NK-92 (cell line): ENCODE data around the gene SRCIN1.

Source experiments
- DNase-seq: peaks from one replicate; lab custom pipeline; 2025; ENCODE audit not compliant: unreplicated experiment; lab: John Stamatoyannopoulos, UW

Gene SRCIN1

DNA sequence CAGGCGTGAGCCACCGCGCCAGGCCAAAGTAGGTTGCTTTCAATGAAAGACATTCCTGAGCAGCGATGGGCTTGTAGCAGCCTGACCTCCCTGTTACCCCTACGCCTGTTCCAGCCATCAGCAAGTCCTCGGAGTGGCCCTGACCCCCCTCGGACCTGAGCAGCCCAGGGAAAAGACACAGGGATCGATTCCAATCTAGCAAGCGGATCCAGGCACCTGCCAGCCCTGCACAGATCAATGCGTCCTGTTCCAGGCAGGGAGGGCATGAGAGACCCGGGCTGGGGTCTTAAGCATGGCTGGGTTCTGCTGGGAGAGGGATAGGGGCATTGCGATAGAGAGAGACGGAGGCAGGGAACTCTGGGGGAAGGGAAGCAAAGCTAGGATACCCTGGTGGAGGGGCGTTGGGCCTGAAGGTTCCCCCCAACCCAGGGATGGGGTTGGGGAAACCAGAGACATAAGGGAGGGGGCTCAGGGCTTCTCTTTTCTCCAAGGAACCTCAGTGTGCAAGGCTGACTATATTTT, 21.9 kb downstream of the SRCIN1 start:
- no peak for DNase-seq

- DNase-seq = no peak
These were observed 22.6 kb downstream of the SRCIN1 start for GRCh38 chr17:38583176-38583575.

GRCh38 chr17:38582069-38582468, 23.7 kb downstream of the SRCIN1 start:
- no peak for DNase-seq

DNA sequence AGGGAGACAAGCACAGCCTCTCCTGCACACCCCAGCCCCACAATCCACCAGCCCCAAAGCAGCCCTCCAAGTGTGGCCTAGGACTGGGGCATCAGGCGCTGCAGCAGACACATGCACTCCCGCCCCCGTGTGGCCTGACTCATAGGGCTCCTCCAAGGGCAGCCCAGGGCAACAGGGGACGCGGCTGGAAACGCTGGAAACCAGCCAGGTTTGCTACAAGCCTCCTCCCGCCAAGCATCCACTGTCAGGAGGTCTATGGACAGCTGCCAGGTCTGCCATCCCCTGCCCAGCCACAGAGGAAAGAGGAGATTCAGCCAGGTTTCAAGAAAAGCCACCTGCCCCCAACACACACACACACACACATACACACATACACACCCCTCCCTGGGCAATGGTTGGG, 25.8 kb downstream of the SRCIN1 start:
- no peak for DNase-seq

DNA sequence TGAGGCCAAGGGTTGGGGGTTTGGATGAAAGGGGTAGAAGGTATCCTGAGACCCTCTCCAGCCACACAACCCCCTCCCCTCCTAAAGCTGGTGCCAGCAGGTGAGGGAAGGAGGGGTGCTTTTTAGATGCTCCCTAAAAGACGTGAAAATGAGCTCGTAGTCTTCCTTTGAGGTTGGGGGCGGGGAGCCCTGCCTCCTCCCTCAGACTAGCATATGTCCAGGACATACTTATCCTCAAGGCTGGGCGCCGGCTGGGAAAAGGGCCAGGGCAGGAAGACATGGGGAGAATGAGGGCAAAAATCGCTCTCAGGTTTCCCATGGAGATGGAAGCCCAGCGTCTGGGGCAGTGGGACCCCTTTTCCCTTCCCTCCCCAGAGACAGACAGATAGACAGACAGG, 26.7 kb downstream of the SRCIN1 start:
- DNase-seq = no peak

GRCh38 chr17:38578229-38579082, 27.3 kb downstream of the SRCIN1 start:
- DNase-seq = no peak

DNA sequence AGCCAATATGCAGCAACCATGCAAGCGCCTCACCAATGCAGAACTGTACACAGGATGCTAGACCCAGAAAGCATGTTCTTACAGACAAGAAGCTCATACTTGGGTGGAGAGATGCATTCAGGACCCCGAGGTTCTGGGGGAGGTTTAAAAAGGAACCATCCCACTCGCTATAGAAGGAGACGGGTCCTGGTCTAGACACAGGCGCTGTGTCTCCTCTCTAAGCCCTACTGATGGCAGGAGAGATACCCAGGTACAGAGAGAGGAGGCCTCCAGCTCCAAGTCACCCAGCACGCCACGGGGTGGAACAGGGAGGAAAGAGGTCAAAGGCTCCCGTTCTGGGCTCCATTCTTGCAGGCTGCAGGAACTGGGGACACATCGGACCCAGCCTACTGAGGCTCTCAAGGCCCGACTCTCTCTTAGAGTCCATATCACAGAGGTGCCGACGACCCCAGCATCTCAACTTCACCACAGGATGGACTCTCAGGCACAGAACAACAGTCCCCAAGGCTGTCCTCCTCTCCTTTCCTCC, 28.0 kb downstream of the SRCIN1 start:
- no peak for DNase-seq

DNA sequence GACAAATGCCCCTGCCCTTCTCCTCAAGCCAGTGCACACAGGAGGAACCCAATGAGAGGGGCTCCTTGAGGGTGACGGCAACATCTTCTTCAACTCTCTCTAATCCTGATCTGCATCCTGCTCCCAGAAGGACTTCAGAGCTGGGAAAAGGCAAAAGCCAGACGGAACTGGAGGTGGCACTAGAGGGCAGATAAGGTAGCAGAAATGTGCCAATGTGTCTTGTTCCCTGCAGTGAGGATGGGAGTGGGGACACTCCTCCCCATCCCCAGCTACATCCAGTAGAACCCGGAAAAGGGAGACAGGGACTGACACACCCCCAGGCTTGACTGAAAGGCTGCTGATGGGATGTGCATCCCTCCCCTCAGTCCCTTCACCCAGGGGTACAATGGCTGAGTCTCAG, 28.5 kb downstream of the SRCIN1 start:
- DNase-seq = no peak

DNA sequence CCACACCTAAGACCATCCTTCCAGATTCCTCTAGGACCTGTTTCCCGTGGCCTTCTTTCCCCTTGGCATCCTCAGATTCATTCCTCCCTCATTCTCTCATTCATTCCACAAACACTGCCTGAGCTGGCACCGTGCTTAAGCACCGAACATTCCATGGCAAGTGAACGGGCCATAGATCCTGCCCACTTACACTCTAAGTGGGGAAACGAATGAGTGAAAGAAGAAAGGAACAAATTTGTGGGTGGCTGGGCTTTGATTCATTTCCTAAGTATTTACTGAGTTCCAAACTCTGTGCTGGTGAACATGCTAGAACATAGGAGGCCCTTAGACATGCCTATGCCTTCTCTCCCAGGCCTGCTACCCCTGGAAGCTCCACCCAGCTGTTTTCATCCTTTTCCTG, 30.0 kb downstream of the SRCIN1 start:
- no peak for DNase-seq

DNA sequence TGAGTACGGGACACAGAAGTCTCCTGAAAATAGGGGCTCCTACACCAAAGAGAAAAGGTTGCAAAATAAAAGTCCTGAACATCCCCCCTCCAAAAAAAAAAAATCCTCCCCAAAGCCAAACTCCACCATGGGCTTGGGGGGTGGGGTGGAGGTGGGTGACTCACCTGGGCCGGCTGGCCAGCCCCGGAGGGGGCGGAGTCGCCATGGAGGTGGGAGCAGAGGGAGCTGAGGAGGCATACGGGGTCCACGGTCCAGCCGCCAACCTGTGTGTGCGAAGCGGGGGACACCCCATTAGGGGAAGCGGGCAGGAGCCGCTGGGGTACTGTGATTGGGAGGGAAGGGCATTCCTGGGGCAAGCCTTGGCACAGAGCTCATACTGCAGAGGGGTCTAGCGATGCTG, 31.0 kb downstream of the SRCIN1 start:
- DNase-seq = no peak

DNA sequence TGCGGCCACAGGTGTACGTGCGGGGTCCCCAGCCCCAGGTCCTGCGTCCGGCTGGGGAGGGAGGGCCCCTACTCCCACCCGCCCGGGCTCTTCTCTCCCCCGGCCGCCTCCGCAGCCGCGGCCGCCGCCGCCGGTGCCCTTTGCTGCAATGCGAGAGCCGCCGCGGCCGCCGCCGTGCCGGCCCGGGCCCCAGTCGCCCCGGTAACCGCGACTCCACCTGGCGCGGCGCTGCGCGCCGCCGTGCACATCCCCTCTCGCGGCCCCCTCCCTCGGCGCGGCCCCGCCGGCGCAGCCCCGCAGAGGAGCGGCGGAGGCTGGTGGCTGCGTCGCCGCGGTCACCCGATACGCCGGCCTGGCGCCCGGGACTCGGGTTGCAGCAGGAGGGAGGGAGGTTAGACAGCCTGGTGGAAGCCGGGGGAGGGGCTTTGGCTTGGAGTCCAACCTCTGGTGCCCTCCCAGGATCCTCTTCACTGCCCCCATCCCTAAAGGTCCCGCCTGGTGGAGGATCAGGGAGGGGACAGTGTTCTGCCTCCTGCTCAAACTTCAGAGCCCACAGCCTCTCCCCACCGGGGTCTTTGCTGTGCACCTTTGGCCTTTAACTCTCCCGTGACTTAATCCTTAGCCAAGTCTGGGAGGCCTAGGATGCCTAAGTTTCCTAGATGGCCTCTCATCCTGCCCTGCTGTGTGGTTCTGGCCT, 32.9 kb downstream of the SRCIN1 start:
- DNase-seq = no peak

DNA sequence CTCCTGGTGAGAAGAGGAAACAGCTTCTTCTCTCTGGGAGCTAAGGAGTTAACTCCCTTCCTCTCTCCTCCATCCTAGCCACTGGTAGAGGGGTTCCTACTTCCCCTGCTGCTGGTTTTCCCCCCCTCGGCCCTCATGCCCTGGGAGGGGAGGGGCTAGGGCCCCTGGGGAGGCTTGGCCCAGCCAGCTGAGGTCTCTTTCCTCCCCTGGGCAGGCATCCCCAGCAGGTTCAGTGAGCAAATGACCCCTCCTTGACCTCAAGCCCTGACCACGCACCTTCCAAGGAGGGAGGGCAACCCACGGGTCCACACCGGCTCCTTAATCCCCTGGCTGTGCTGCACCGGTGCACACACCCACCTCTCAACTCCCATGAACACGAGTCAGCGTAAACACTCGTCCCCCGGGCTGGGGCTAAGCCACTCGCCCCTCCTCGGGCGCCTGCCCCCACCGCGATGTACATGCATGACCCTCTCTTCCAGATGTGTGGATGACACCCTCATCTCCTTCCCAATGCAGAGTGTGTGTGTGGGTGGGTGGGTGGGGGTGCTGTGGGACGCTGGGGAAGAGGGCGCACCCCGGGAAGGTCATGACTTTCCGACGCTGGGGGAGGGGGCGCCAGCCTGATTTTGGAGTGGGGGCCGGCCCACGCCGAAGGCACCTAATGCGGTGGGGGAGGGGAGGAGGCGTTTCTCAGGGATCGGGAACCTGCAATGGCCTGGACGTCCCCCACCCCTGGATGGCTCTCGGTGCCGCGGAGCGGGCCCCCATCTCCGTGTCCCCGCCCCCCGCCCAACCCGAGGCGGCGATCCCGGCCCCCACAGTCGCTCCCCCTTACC, 33.7 kb downstream of the SRCIN1 start:
- DNase-seq = no peak

GRCh38 chr17:38569701-38570512, 35.8 kb downstream of the SRCIN1 start:
- DNase-seq = no peak

DNA sequence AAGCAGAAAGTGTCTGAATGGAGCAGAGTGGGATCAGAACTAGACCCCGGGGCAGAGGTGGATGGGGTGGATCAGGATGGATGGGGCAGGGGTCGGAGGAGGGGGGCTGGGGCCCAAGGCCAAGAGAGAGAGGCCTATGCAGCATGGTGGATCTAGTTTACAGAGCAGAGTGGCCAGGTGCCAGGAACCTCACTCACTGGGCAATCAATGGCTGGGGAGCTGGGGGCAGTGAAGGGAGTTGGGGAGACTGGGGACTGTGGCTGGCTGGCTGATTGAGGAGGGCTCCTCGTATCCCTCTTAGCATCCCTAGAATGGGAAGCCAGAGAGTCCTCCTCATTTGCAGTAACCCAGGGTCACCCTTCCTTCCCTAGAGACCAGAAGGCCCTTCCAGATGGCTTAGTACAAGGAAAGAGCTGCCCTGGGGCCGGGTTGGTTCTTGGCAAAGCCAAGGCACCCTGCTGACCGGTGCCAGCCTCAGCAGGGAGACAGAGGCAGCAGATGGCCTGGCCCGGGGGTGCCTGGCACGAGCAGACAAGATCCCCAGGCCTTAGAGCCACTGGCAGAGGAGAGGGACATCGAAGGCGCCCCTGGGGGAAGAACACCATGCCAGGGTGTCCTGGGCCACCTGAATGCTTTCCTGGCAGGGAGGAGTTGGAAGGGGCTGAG, 36.8 kb downstream of the SRCIN1 start:
- DNase-seq = no peak

DNA sequence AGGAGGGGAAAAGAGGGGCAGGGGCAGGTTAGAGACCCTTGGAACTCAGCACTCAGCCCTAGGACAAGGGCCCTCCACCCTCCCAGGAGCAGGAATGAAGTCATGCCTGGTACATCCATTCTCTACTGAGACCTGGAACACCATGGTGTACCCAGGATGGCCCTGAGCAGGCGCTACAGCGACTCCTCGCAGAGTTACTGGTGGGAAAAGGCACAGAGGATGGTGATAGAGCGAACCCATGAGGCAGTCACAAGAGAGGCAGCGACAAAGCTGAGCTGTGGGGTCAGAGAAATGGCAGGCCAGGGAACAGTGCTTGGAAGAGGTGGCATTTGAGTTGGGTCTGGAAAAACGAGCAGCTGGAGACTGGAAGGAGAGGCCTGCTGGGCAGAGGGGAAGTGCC, 37.5 kb downstream of the SRCIN1 start:
- DNase-seq = no peak

GRCh38 chr17:38567350-38567749, 38.4 kb downstream of the SRCIN1 start:
- DNase-seq = no peak

GRCh38 chr17:38566666-38567031, 39.1 kb downstream of the SRCIN1 start:
- DNase-seq = no peak

DNA sequence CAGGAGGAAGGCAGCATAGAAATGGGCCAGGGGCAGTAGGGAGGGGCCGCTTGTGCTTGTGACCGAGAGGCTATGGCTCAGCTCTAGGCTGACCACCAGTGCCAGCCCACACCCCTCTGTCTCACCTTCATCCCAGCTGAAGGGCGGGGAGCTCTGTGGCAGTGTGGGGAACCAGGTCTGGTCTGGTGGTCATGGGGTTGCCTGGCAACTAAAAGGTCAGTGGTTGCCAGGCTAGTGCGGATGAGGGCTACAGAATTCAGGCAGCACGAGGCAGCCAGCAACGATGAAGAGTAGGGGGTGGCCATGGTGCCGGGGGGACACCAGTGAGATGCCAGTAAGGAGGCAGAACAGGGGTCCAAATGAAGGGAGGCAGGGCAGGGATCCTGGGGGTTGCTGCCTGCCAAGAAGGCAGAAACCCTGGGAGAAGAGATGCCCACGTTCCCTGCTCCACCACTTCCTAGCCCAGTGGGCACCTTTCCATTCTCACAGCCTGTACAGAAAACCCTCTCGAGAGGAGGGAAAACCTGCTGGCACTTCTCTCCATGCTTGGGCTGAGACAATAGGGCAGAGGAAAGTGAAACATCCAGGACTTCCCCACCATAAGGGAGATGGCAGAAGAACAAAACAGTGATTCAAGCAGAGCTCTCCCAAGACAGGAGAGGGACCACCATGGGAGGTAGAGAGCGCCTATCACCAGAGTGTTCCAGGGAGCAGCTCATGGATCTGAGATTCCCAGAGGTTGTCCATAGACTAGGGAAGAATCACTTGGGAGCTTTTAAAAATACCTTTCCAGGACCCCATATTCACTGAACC, 39.7 kb downstream of the SRCIN1 start:
- DNase-seq = no peak

- no peak for DNase-seq
These were observed 40.9 kb downstream of the SRCIN1 start for GRCh38 chr17:38564869-38565268.
